ENCODE measurements around the gene TSPO.

TSPO gene

GRCh38 chr22:43183496-43184277 lies 32.3 kb downstream of the TSPO start:
- Histone ChIP-seq H3K4me2 (ENCODE audit: low read length) (no peak overlapping the region), H3F3A (ENCODE audit: insufficient read depth, low read length) (no peaks in the 10 kb centered on the region), H2AFZ (ENCODE audit: low read length) (no peak overlapping the region), H3K36me3 (ENCODE audit: insufficient read depth, low read length) (peaks cover 58% of the 10 kb centered on the region), H3K4me3 (ENCODE audit: low read depth, low read length, poor library complexity, severe bottlenecking) (no peak overlapping the region), H3K27ac (ENCODE audit: low read depth, low read length, poor library complexity, severe bottlenecking) (no peak overlapping the region), H3K9me3 (ENCODE audit: low read length) (no peaks in the 10 kb centered on the region), H3K4me1 (ENCODE audit: insufficient read depth, low read length, severe bottlenecking) (peaks cover 14% of the 10 kb centered on the region), H4K20me1 (ENCODE audit: insufficient read depth, low read length) (no peaks in the 10 kb centered on the region), H3K27me3 (ENCODE audit: insufficient read depth, low read length) (no peaks in the 10 kb centered on the region), H3K9me2 (ENCODE audit: low read depth, low read length) (no peaks in the 10 kb centered on the region), H3K79me2 (ENCODE audit: insufficient read depth, low read length) (peaks cover 10% of the 10 kb centered on the region), H3K9ac (ENCODE audit: low read length) (no peak overlapping the region)
- TF ChIP-seq CTCF (IDR thresholded peaks at IDR 0.05; ENCODE audit: low read length) = no peak
- TF ChIP-seq EZH2 (IDR thresholded peaks at IDR 0.05; ENCODE audit: borderline replicate concordance, low read length) = no peak

- Histone ChIP-seq H3K9ac (ENCODE audit: low read length) (peak overlapping the region; percentile 83), H3K9me2 (ENCODE audit: low read depth, low read length) (no peaks in the 10 kb centered on the region), H3K27me3 (ENCODE audit: insufficient read depth, low read length) (peaks cover 3% of the 10 kb centered on the region; the same call in 1 of the 2 replicates), H3K4me3 (ENCODE audit: low read depth, low read length, poor library complexity, severe bottlenecking) (peak overlapping the region; percentile 83), H3K27ac (ENCODE audit: low read depth, low read length, poor library complexity, severe bottlenecking) (peak overlapping the region; percentile 48), H3K4me2 (ENCODE audit: low read length) (peak overlapping the region; percentile 98), H4K20me1 (ENCODE audit: insufficient read depth, low read length) (no peaks in the 10 kb centered on the region), H3F3A (ENCODE audit: insufficient read depth, low read length) (no peaks in the 10 kb centered on the region), H3K36me3 (ENCODE audit: insufficient read depth, low read length) (peaks cover 37% of the 10 kb centered on the region), H2AFZ (ENCODE audit: low read length) (no peak overlapping the region), H3K79me2 (ENCODE audit: insufficient read depth, low read length) (peaks cover 10% of the 10 kb centered on the region), H3K9me3 (ENCODE audit: low read length) (no peaks in the 10 kb centered on the region), H3K4me1 (ENCODE audit: insufficient read depth, low read length, severe bottlenecking) (peaks cover 14% of the 10 kb centered on the region)
- no peak for TF ChIP-seq CTCF (IDR thresholded peaks at IDR 0.05; ENCODE audit: low read length)
- TF ChIP-seq EZH2 (IDR thresholded peaks at IDR 0.05; ENCODE audit: borderline replicate concordance, low read length) = no peak
Observed at GRCh38 chr22:43185860-43186261, 34.5 kb downstream of the TSPO start.

GRCh38 chr22:43186272-43187170 lies 35.2 kb downstream of the TSPO start, which contains the start of gene TTLL12:
TTLL12 (minus strand) TSS chr22:43187134; CDS start chr22:43187069, 65 bp downstream.
- H3K27me3 ChIP-seq (ENCODE audit: insufficient read depth, low read length) = peaks cover 10% of the 10 kb centered on the region; the same call in 1 of the 2 replicates

More at GRCh38 chr22:43186272-43187170, 35.2 kb downstream of the TSPO start, which contains the start of gene TTLL12:
- peak within 1 kb of the TSS; percentile 83 for H3K4me3 ChIP-seq (ENCODE audit: low read depth, low read length, poor library complexity, severe bottlenecking)
- peaks cover 4% of the 10 kb centered on the region for H3K9me3 ChIP-seq (ENCODE audit: low read length)
- H3K9ac ChIP-seq (ENCODE audit: low read length) = peak within 1 kb of the TSS; percentile 83
- peaks cover 30% of the 10 kb centered on the region for H3K36me3 ChIP-seq (ENCODE audit: insufficient read depth, low read length)
- peaks cover 14% of the 10 kb centered on the region for H3K4me1 ChIP-seq (ENCODE audit: insufficient read depth, low read length, severe bottlenecking)
- no peaks in the 10 kb centered on the region for H3K9me2 ChIP-seq (ENCODE audit: low read depth, low read length)
- TF ChIP-seq CTCF (IDR thresholded peaks at IDR 0.05; ENCODE audit: low read length) = no peak
- no peak for TF ChIP-seq EZH2 (IDR thresholded peaks at IDR 0.05; ENCODE audit: borderline replicate concordance, low read length)
- H3F3A ChIP-seq (ENCODE audit: insufficient read depth, low read length) = no peaks in the 10 kb centered on the region
- peak within 1 kb of the TSS; percentile 98 for H3K4me2 ChIP-seq (ENCODE audit: low read length)
- H3K79me2 ChIP-seq (ENCODE audit: insufficient read depth, low read length) = peaks cover 10% of the 10 kb centered on the region
- H2AFZ ChIP-seq (ENCODE audit: low read length) = peak within 1 kb of the TSS; percentile 1; the same call in 1 of the 2 replicates
- no peaks in the 10 kb centered on the region for H4K20me1 ChIP-seq (ENCODE audit: insufficient read depth, low read length)
- peak within 1 kb of the TSS; percentile 48 for H3K27ac ChIP-seq (ENCODE audit: low read depth, low read length, poor library complexity, severe bottlenecking)

Data from OCI-LY1 (cell line).